ENCODE results near the gene WDR91. TPM values are rescaled to one million over a fixed set of nuclear protein-coding genes. Genes with fewer than 3 reads are reported as not detected.

WDR91 gene
- total RNA-seq, 1 experiment from 2014 or later: 1.5 TPM

GRCh38 chr7:135143885-135144668, 67.2 kb downstream of the WDR91 start:
- no peaks in the 10 kb centered on the region for H3K9me3 ChIP-seq
- no peak for DNase-seq
- H3K27me3 ChIP-seq: no peaks in the 10 kb centered on the region
- no peak overlapping the region for H3K4me3 ChIP-seq
- H3K36me3 ChIP-seq: no peaks in the 10 kb centered on the region

Other genes with a start within 250 kb of the WDR91 start
- 0.40 TPM in 1 of 2 replicates, not detected in the other for gene AGBL3, start 225.0 kb downstream of the WDR91 start, total RNA-seq (2014; rRNA removed; shearing (Covaris generic); ENCODE audit: low replicate concordance)
- 0.40 TPM in 1 of 2 replicates, not detected in the other for gene TMEM140, start 63.5 kb downstream of the WDR91 start, total RNA-seq (2014; rRNA removed; shearing (Covaris generic); ENCODE audit: low replicate concordance)
- 30.5 and 38.3 TPM in 2 replicates for gene CYREN, start 40.8 kb downstream of the WDR91 start, total RNA-seq (2014; rRNA removed; shearing (Covaris generic); ENCODE audit: low replicate concordance)
- gene STRA8, start 22.3 kb upstream of the WDR91 start, total RNA-seq (2014; rRNA removed; shearing (Covaris generic); ENCODE audit: low replicate concordance): not detected in 2 replicates

Measured in MG63 (cell line).